Fibroblast of lung (primary cell): ENCODE measurements around the gene LDHD.

Experiments
- EZH2 ChIP-seq: IDR thresholded peaks from 2 replicates; pipeline ENCODE4 v1.5.1; 2012; ENCODE audit warnings: low read length, control low read depth, mild to moderate bottlenecking; ENCODE audit errors: missing control alignments
- TF ChIP-seq, protein P1 (sequence below), 2 donors: IDR thresholded peaks in 1 of 2; conservative IDR thresholded peaks in 1 of 2; 1 replicate in 1 of 2; 2 replicates in 1 of 2; pipeline ENCODE4 v1.5.1; 2011 to 2012; ENCODE audit warnings: low read length in 2 of 2, control low read depth in 1 of 2, inconsistent platforms in 1 of 2, low read depth in 1 of 2, mild to moderate bottlenecking in 1 of 2

- TF ChIP-seq, protein P1, sequence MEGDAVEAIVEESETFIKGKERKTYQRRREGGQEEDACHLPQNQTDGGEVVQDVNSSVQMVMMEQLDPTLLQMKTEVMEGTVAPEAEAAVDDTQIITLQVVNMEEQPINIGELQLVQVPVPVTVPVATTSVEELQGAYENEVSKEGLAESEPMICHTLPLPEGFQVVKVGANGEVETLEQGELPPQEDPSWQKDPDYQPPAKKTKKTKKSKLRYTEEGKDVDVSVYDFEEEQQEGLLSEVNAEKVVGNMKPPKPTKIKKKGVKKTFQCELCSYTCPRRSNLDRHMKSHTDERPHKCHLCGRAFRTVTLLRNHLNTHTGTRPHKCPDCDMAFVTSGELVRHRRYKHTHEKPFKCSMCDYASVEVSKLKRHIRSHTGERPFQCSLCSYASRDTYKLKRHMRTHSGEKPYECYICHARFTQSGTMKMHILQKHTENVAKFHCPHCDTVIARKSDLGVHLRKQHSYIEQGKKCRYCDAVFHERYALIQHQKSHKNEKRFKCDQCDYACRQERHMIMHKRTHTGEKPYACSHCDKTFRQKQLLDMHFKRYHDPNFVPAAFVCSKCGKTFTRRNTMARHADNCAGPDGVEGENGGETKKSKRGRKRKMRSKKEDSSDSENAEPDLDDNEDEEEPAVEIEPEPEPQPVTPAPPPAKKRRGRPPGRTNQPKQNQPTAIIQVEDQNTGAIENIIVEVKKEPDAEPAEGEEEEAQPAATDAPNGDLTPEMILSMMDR (conservative IDR thresholded peaks at IDR 0.05 in 1 of 2, IDR thresholded peaks at IDR 0.05 in 1 of 2; ENCODE audit: low read depth in 1 of 2, low read length in 2 of 2), result no peak
- TF ChIP-seq EZH2, result no peak
Measured at GRCh38 chr16:75138233-75138632, 21.7 kb upstream of the LDHD start.
